ENCODE data around the gene MEPE. TPM values are rescaled to one million over a fixed set of nuclear protein-coding genes. Genes with fewer than 3 reads are reported as not detected.
"Not testable (repeated sequence)": the region's sequence is repeated elsewhere in the genome, so short reads cannot be mapped to it uniquely, and the experiment has no call there.

MEPE gene
- total and polyA plus RNA-seq, 4 donors = 0.02 TPM; not detected in 3

GRCh38 chr4:87882321-87882720, 49.6 kb downstream of the MEPE start:
- DNase-seq (no peak), ATAC-seq (ENCODE audit: insufficient read depth, low FRiP score) (no peak)
- Histone ChIP-seq H3K27ac (ENCODE audit: low read depth in 1 of 2, low read length in 1 of 2) (no peak overlapping the region), H3K9me3 (ENCODE audit: control insufficient read depth in 4 of 4, insufficient read depth in 3 of 4, low read length in 3 of 4) (peaks cover 0 to 2% (median 0%) of the 10 kb centered on the region in 4 donors), H3K27me3 (ENCODE audit: control insufficient read depth in 3 of 3, insufficient read depth in 3 of 3, low read length in 2 of 3) (no peaks in the 10 kb centered on the region), H3K4me3 (no peak overlapping the region), H3K9ac (ENCODE audit: insufficient read depth in 1 of 2, low read length in 2 of 2) (no peak overlapping the region), H3K4me1 (ENCODE audit: control insufficient read depth in 5 of 5, insufficient read depth in 5 of 5, low read length in 5 of 5) (no peaks in the 10 kb centered on the region), H3K36me3 (ENCODE audit: control insufficient read depth in 4 of 4, insufficient read depth in 4 of 4, low read length in 4 of 4) (no peaks in the 10 kb centered on the region)
- 68 to 74% methylated on average over 1 of the region's 1 CpG for WGBS, 2 donors
- no peak for TF ChIP-seq CTCF (IDR thresholded peaks at IDR 0.05; ENCODE audit: control extremely low read depth, extremely low read depth)

DNA sequence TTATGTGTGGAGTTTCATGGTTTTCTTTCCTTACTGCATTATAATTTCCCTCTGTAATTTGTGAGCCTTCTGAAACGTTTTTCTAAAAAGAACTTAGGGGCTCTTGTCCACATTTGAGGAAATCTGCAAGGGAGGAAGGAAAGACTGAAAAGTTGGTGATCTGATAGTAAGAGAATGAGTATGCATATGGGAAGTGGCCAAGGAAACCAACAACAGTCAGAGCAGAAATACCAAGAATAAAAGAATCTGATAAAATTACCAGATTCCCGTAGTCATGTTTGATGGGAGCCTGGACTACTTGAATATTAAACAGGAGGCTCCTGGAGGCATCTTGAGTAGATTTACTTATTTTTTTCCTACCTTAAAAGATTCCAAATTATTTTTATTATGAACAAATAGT, 50.1 kb downstream of the MEPE start:
- DNase-seq (no peak), ATAC-seq (ENCODE audit: insufficient read depth, low FRiP score) (no peak)
- Histone ChIP-seq H3K27ac (ENCODE audit: low read depth in 1 of 2, low read length in 1 of 2) (no peak overlapping the region), H3K9ac (ENCODE audit: insufficient read depth in 1 of 2, low read length in 2 of 2) (no peak overlapping the region), H3K4me3 (no peak overlapping the region), H3K4me1 (ENCODE audit: control insufficient read depth in 5 of 5, insufficient read depth in 5 of 5, low read length in 5 of 5) (no peaks in the 10 kb centered on the region), H3K36me3 (ENCODE audit: control insufficient read depth in 4 of 4, insufficient read depth in 4 of 4, low read length in 4 of 4) (no peaks in the 10 kb centered on the region), H3K27me3 (ENCODE audit: control insufficient read depth in 3 of 3, insufficient read depth in 3 of 3, low read length in 2 of 3) (no peaks in the 10 kb centered on the region), H3K9me3 (ENCODE audit: control insufficient read depth in 4 of 4, insufficient read depth in 3 of 4, low read length in 3 of 4) (peaks cover 0 to 2% (median 0%) of the 10 kb centered on the region in 4 donors)
- TF ChIP-seq CTCF (IDR thresholded peaks at IDR 0.05; ENCODE audit: control extremely low read depth, extremely low read depth) = no peak
- 41 to 64% methylated on average over 2 of the region's 2 CpGs for WGBS, 2 donors

GRCh38 chr4:87884976-87885549, 52.3 kb downstream of the MEPE start:
- Histone ChIP-seq H3K36me3 (ENCODE audit: control insufficient read depth in 4 of 4, insufficient read depth in 4 of 4, low read length in 4 of 4) (no peaks in the 10 kb centered on the region), H3K9ac (ENCODE audit: insufficient read depth in 1 of 2, low read length in 2 of 2) (no peak overlapping the region), H3K4me1 (ENCODE audit: control insufficient read depth in 5 of 5, insufficient read depth in 5 of 5, low read length in 5 of 5) (no peaks in the 10 kb centered on the region), H3K27ac (ENCODE audit: low read depth in 1 of 2, low read length in 1 of 2) (no peak overlapping the region), H3K4me3 (no peak overlapping the region), H3K9me3 (ENCODE audit: control insufficient read depth in 4 of 4, insufficient read depth in 3 of 4, low read length in 3 of 4) (peaks cover 0 to 2% (median 0%) of the 10 kb centered on the region in 4 donors), H3K27me3 (ENCODE audit: control insufficient read depth in 3 of 3, insufficient read depth in 3 of 3, low read length in 2 of 3) (no peaks in the 10 kb centered on the region)
- no peak for TF ChIP-seq CTCF (IDR thresholded peaks at IDR 0.05; ENCODE audit: control extremely low read depth, extremely low read depth)
- ATAC-seq (ENCODE audit: insufficient read depth, low FRiP score) = no peak
- DNase-seq = no peak
- 16 to 28% methylated on average over 9 of the region's 9 CpGs for WGBS, 2 donors

DNA sequence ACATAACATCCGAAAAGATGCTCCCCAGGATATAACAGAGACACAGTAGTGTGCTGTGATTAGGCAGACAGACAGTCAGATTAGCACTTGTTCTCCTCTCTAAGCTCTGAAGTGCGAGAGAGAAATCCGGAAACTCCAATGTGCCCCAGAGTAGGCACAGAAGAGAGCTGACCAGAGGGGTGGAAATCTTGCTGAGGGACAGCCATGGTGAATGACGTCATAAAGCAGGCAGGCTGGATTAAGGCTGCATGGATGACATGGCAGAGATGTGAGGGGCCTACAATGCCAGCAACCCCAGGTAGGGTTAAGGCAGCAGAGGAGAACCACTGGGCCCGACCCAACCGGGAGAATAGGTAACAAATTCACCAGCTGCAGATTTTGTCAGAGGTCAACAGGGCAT, 53.3 kb downstream of the MEPE start:
- Histone ChIP-seq H3K36me3 (ENCODE audit: control insufficient read depth in 4 of 4, insufficient read depth in 4 of 4, low read length in 4 of 4) (no peaks in the 10 kb centered on the region), H3K4me1 (ENCODE audit: control insufficient read depth in 5 of 5, insufficient read depth in 5 of 5, low read length in 5 of 5) (no peaks in the 10 kb centered on the region), H3K27ac (ENCODE audit: low read depth in 1 of 2, low read length in 1 of 2) (no peak overlapping the region), H3K9me3 (ENCODE audit: control insufficient read depth in 4 of 4, insufficient read depth in 3 of 4, low read length in 3 of 4) (peaks cover 0 to 2% (median 0%) of the 10 kb centered on the region in 4 donors), H3K4me3 (no peak overlapping the region), H3K27me3 (ENCODE audit: control insufficient read depth in 3 of 3, insufficient read depth in 3 of 3, low read length in 2 of 3) (no peaks in the 10 kb centered on the region), H3K9ac (ENCODE audit: insufficient read depth in 1 of 2, low read length in 2 of 2) (no peak overlapping the region)
- WGBS, 2 donors = 82 to 84% methylated on average over 6 of the region's 6 CpGs
- TF ChIP-seq CTCF (IDR thresholded peaks at IDR 0.05; ENCODE audit: control extremely low read depth, extremely low read depth) = no peak
- ATAC-seq (ENCODE audit: insufficient read depth, low FRiP score) (no peak), DNase-seq (no peak)

DNA sequence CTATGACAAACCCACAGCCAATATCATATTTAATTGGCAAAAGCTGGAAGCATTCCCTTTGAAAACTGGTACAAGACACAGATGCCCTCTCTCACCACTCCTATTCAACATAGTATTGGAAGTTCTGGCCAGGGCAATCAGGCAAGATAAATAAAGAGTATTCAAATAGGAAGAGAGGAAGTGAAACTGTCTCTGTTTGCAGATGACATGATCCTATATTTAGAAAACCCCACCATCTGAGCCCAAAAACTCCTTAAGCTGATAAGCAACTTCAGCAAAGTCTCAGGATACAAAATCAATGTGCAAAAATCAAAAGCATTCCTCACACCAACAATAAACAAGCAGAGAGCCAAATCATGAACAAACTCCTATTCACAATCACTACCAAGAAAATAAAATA, 58.0 kb downstream of the MEPE start:
- H3K27me3 ChIP-seq (ENCODE audit: control insufficient read depth in 3 of 3, insufficient read depth in 3 of 3, low read length in 2 of 3); H3K4me3 ChIP-seq; H3K9me3 ChIP-seq (ENCODE audit: control insufficient read depth in 4 of 4, insufficient read depth in 3 of 4, low read length in 3 of 4); H3K4me1 ChIP-seq (ENCODE audit: control insufficient read depth in 5 of 5, insufficient read depth in 5 of 5, low read length in 5 of 5); H3K9ac ChIP-seq (ENCODE audit: insufficient read depth in 1 of 2, low read length in 2 of 2); DNase-seq; H3K36me3 ChIP-seq (ENCODE audit: control insufficient read depth in 4 of 4, insufficient read depth in 4 of 4, low read length in 4 of 4); H3K27ac ChIP-seq (ENCODE audit: low read depth in 1 of 2, low read length in 1 of 2); ATAC-seq (ENCODE audit: insufficient read depth, low FRiP score): not testable (repeated sequence)

Measured in lung (tissue), 12 donors.